Activated CD4-positive, alpha-beta T cell treated with anti-CD3 and anti-CD28 coated beads, Interleukin-2, Interleukin-4, amounts not matched to agents 100 ng/mL and 50 ng/mL, durations not matched to agents 16 hours and 8 hours (primary cell): ENCODE results near the gene CDYL2.
"Not testable (repeated sequence)": the region's sequence is repeated elsewhere in the genome, so short reads cannot be mapped to it uniquely, and the experiment has no call there.

Source experiments
- DNase-seq: peaks from one replicate; pipeline ENCODE4 v3.0.0-alpha.2; 2020; ENCODE audit warnings: low spot score

CDYL2 gene

DNA sequence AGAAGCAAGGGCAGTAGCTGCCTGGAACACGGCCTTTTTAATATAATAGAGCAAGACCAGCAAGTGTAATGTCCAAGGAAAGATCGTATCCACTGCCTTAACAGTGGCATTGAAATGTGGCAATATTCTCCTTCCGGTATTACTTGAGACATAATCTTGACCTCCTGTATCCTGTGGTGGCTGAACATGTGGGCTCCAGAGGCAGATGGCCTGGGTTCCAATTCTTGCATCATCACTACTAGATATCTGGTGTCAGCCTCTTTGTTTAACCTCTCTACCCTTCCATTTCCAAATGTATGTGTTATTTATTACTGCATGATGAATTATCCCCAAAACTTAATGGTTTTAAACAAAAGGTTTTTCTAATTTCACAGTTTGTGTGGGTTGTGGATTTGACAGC lies 3.5 kb upstream of the CDYL2 start:
- DNase-seq: no peak

GRCh38 chr16:80806927-80807340 lies 2.5 kb upstream of the CDYL2 start:
- DNase-seq: peak; percentile 87

DNA sequence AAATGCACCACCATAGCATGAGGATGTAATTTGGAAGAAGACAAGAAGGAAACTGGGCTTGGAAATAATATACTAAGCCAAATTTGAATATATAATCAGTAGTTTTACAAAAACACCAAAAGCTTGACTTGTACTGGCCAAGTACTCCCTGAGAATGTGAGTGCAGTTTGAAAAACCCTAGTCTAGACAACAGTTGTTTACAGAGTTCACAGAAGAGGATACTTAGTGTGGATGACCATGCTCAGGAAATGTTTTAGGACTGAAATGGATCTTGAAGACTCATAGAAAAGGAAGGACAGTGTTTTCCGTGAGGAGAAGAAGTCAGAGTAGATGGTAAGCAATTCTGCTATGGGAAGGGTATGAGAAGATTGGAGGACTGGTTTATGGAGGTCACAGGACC lies 1.9 kb upstream of the CDYL2 start:
- DNase-seq: no peak

- DNase-seq: peak; percentile 73
These were observed 307 bp downstream of the CDYL2 start for GRCh38 chr16:80804056-80804525.

DNA sequence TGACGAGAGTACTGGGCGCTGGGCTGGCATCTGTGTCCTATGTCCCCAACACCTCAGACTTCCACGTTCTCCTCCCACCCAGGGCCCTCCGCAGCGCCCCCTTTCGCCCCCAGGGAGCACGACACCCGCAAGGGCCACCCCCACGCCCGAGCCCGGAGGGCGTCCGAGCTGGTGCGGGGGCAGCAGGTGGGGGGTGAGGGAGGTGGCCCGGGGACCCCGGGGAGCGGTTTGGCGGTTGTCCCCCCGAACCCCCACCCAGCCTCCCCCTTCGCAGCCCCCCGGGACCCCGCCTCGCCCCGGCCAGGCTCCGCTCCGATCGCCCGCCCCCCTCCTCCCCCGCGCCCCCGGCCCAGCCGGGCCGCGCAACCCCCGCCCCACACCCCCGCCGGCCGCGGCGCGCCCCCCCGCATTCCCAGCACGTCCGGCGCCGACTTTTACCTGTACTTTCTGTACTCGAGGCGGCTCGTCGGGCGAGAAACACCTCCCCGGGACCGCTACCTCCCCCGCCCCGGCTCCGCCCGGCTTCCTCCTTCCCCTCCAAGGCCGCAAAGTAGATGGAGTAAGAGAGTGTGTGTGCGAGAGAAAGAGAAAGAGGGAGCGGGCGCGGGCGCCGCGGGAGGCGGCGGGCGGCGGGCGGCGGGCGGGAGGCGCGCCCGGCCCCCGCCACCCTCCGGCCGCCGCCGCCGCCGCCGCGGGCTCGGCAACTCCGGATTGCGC lies 901 bp downstream of the CDYL2 start:
- peak; percentile 51 for DNase-seq

DNA sequence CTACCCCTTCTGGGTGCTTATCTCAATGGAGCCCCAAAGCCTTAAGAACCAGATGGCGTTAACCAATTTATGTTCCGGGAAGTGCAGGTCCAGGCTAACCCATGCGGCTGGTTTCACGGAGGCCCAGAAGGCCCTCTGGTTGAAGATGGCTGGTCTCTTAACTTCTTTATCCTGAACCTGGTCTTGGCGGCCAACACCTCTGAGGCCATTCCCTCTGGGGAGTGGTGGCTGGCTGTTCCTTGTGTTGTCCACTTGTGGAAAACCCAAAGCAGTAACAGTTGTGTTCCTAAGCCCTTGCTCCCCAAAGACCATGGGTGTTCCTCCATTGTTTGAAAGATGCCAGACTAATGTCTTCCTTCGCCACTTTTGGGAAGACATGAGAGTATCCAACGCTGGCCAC lies 1.5 kb downstream of the CDYL2 start:
- DNase-seq: no peak

DNA sequence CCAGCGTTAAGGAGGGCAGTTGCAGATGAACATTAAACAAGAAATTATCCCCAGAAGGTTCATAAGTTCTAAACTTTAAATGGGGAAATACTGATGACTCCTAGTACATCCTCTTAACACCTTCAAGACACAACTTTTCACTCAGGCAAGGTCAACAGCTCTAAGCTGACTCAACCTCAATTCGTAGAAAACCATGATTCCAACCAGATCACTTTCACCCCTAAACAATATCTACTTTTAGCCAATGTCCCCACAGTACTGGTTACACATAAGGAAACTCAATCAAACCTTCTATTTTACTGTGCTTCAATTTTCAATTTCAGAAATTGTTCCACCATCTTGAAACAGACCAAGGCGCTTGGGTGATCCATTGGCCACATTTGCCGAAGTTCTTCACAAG lies 2.3 kb downstream of the CDYL2 start:
- DNase-seq: peak; percentile 65

DNA sequence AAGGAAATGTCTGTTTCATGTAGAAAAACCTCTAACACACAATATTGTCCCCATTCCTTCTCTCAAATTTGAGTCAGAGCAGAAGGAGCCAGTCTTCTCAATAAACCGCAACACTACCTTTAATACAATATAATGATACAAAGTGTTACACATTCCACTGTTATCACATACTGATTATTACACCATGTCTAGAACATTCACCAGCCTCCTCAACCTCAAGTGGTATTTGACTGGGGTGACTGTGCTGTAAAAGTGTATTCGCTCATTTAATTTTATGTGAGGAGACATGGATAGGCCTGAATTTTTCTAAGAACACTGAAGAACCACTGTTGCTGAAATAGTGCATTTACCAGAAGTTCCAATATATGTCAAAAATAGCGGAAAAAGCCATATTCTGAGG lies 10.3 kb downstream of the CDYL2 start:
- no peak for DNase-seq

DNA sequence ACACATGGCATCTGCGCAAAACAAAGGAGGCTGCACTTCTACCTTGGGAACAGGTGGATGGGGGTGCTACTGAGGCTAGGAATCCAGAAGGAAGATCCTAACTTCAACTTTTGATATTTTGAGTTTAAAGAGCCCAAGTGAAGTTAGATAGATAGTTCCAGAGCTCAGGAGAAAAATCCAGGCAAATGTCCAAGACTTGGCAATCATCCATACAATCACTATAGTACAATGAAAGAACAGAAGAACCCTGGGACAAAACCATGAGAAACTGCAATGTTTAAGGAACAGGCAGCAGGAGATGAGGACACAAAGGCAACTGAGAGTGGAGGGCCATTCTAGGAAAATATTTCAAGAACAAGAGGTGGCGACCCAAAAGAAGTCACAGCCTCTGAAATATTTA lies 12.4 kb downstream of the CDYL2 start:
- no peak for DNase-seq

GRCh38 chr16:80791411-80791810 lies 13.0 kb downstream of the CDYL2 start:
- DNase-seq: no peak

DNA sequence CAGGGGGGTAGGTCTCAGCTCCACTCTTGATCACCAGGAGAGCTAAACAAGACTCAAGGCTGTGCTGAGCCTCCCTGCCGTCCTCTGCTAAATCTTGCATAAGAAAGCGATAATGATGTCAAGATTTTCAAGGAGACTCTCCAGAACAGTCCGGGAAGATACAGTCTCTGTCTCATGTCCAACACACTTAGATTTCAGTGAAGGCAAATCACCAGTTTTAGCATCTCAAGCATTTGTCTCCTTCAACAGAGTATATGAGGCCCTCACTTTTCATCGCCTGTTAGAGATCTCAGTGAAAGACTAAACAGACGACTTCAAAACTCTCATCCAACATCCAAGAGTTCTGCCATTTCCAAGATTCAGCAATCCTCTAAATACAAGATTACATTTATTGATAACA lies 13.6 kb downstream of the CDYL2 start:
- DNase-seq: no peak

- no peak for DNase-seq
These were observed 16.4 kb downstream of the CDYL2 start for GRCh38 chr16:80788027-80788426.

GRCh38 chr16:80786561-80786960 lies 17.8 kb downstream of the CDYL2 start:
- DNase-seq: not testable (repeated sequence)

DNA sequence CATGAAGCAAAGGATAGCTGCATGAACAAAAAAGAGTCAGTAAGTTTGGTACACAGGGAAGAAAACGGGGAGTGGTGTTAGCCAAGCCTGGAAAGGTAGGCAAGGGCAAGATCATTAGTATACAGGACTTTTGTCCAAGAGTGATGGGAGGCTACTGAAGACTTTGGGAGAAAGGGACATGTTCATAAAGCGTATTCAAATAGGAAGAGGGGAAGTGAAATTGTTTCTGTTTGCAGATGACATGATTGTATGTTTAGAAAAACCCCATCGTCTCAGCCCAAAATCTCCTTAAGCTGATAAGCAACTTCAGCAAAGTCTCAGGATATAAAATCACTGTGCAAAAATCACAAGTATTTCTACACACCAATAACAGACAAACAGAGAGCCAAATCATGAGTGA lies 19.4 kb downstream of the CDYL2 start:
- no peak for DNase-seq

GRCh38 chr16:80778703-80779102 lies 25.7 kb downstream of the CDYL2 start:
- DNase-seq: no peak

- DNase-seq: no peak
These were observed 27.5 kb downstream of the CDYL2 start for GRCh38 chr16:80776856-80777255.

- no peak for DNase-seq
These were observed 28.9 kb downstream of the CDYL2 start for GRCh38 chr16:80775450-80775849.

- DNase-seq: no peak
These were observed 37.6 kb downstream of the CDYL2 start for GRCh38 chr16:80766798-80767197.

DNA sequence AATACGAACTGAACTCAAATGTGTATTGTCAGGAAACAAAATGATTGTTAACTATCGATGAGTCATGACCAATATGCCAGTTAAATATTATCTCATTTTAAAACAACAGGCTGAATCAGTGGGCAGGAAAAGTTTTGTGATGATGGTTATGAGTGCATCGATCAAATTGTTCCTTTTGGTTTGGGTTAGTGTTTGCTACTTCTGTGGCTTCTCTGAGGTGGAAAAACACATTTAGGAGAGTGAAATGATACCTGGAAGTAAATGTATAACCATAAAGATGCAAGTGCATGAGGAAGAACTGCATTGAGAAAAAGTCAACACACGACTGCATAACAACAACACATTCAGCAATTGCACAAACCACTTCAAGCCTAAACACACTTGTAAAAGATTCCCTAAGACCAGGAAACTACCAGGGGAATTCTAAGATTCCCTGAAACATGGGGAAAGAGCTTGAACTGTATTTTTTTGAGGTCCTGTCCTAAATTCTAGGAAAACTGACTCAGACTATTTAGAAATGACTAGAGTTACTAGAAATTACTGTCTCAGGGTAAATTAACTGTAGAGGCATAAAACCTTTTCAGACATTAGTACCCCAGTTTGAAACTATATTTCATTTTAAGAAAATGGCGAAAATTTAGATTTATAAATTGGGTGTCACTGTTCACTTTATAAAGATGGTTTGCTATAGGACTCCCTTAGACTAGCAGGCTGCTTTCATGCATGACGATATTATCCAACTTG lies 44.8 kb downstream of the CDYL2 start:
- peak; percentile 67 for DNase-seq

DNA sequence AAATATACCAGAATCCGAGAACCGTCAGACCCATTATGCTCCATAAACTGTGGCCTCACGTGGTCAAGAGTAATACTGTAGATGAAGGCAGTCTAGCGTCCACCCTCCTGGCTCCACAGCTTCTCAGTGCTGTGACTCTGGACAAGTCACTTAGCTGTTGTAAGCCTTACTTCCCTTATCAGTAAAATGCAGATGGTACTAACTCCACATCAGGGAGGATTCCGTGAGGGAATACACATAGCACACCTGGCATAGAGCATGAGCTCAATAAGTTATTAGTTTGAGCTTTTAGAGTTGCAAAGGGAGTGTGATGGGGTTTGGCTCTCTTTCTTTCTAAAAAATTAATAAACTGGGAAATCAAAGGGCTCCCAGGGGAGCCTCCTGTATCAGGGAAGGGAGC lies 49.9 kb downstream of the CDYL2 start:
- no peak for DNase-seq

- DNase-seq: no peak
These were observed 51.9 kb downstream of the CDYL2 start for GRCh38 chr16:80752541-80752940.

GRCh38 chr16:80751167-80751566 lies 53.2 kb downstream of the CDYL2 start:
- no peak for DNase-seq

DNA sequence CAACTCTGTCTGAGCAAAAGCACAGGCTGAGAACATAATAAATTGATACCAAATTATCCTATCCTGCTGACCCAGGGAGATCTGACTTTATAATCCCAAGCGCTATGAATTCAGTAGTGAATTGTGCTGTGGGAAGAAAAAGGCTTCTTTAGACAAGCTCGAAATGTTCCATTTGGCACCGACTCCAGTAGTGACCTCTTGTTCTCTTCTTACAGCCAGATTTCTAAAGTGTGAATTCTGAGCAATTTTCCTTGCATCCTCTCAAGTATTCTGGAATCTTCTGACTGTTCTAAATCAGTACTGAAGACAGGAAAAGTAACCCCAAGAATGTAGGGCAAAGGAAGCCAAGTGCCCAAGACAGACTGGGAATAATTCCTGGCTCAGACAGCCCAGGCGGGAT lies 58.2 kb downstream of the CDYL2 start:
- no peak for DNase-seq

DNA sequence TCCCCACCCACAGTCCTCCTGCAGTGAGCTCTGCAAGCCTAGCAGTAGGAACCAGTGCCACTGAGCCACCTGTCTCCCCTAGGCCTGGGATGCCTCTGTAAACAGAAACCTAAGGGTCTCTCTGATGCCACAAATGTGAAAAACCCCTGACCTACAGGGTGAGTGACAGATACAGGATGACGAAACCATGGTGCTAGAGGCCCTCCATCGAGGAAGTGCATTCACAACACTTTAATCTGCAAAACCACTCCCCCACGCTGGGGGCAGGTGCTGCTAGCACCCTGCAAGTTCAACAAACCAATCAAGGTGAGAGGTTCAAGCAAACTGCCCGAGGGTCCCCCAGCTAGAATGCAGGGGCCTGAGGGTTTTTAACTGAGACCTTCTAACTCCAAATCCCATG lies 59.5 kb downstream of the CDYL2 start:
- no peak for DNase-seq
